ENCODE data around the gene N4BP2L1. TPM values are rescaled to one million over a fixed set of nuclear protein-coding genes. Genes with fewer than 3 reads are reported as not detected.

The N4BP2L1 gene
- total RNA-seq, 1 donor from 2014 or later: 24.3 TPM

DNA sequence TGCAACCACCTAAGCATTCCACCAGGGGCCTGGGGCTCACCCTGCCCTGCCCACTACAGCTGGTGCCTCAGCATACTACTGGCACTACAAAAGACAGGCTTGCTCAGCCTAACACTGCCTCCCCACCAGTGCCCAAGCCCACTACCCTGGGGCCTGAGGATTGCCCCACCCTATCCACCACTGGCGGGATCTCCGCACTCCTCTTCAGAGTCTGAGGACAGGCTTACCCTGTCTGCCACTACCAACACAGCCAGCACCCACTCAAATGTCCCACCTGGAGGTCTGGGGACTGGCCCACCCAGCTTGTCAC lies 27.6 kb upstream of the N4BP2L1 start:
- DNase-seq: no peak
- ChIA-PET POLR2A (no interaction called here), CTCF (no interaction called here)
- ATAC-seq (ENCODE audit: low read depth): no peak
- H3K36me3 Mint-ChIP-seq (ENCODE audit: low read depth): peaks cover 41% of the 10 kb centered on the region
- H3K27me3 Mint-ChIP-seq: no peaks in the 10 kb centered on the region
- TF ChIP-seq CTCF (IDR thresholded peaks at IDR 0.05): no peak
- no peak overlapping the region for H3K4me3 Mint-ChIP-seq
- no peak overlapping the region for H3K27ac Mint-ChIP-seq
- H3K9me3 Mint-ChIP-seq: peaks cover 19% of the 10 kb centered on the region
- no peaks in the 10 kb centered on the region for H3K4me1 Mint-ChIP-seq
- intact Hi-C loops (cut with micrococcal nuclease): no loop called here

DNA sequence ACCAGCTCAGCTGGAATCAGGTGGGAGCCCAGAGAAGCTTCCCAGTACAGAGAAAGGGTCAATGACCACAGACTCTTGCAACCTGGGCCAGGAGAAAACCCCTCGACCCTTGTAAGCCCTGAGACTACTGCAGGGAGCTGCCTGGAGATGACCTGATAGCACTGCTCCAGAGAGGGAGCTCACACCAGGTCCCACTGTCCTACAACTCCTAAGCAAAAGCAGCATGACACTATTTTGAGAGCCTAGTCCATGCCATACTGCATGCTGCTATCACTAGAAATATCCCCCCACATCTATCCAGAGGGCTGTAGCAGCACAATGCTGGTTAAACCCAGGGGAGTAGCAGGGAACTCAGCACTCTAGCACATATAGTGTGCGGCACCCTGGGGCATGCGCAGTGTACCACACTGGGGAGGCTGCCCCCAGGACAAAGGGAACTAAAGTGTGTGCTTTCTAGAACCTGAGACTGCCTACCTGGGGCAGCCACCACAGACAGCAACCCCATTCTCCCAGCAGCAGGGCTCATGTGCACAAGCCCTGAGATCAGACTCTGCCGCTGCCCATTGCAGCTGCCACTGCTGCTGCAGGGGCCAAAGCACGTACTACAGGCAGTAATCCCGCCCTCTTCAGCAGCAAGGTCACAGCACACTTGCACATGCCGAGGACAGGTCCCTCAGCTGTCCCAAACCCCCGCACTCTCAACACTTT lies 27.1 kb upstream of the N4BP2L1 start:
- intact Hi-C loops (cut with micrococcal nuclease): no loop called here
- Mint-ChIP-seq H3K27me3 (no peaks in the 10 kb centered on the region), H3K36me3 (ENCODE audit: low read depth) (peaks cover 41% of the 10 kb centered on the region), H3K4me1 (no peaks in the 10 kb centered on the region), H3K9me3 (peaks cover 19% of the 10 kb centered on the region), H3K4me3 (no peak overlapping the region), H3K27ac (no peak overlapping the region)
- ChIA-PET CTCF (no interaction called here), POLR2A (no interaction called here)
- TF ChIP-seq CTCF (IDR thresholded peaks at IDR 0.05): no peak
- no peak for ATAC-seq (ENCODE audit: low read depth)
- DNase-seq: no peak

DNA sequence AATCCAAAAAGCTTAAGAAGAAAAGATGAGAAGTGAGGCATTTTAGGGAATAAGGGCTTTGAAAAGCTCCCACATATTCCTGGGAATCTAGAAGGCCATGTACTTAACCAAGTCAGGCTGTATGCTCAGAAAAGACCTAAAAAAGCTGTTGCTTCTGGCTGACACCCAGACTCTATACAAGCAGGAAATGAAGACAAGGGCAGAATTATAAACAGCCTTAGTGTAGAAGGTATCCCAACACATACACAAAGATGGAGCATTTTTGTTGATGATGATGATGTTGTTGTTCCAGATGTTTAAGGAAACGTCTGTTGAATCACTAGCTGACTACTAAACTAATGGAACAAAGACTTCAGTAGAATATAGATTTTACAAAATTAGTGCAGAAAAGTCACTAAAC lies 26.1 kb upstream of the N4BP2L1 start:
- no peak for TF ChIP-seq CTCF (IDR thresholded peaks at IDR 0.05)
- Mint-ChIP-seq H3K27me3 (no peaks in the 10 kb centered on the region), H3K4me1 (no peaks in the 10 kb centered on the region), H3K9me3 (peaks cover 19% of the 10 kb centered on the region), H3K36me3 (ENCODE audit: low read depth) (peaks cover 31% of the 10 kb centered on the region), H3K4me3 (no peak overlapping the region), H3K27ac (no peak overlapping the region)
- POLR2A ChIA-PET: no interaction called here
- intact Hi-C loops (cut with micrococcal nuclease): no loop called here
- no peak for ATAC-seq (ENCODE audit: low read depth)
- CTCF ChIA-PET: no interaction called here
- no peak for DNase-seq

DNA sequence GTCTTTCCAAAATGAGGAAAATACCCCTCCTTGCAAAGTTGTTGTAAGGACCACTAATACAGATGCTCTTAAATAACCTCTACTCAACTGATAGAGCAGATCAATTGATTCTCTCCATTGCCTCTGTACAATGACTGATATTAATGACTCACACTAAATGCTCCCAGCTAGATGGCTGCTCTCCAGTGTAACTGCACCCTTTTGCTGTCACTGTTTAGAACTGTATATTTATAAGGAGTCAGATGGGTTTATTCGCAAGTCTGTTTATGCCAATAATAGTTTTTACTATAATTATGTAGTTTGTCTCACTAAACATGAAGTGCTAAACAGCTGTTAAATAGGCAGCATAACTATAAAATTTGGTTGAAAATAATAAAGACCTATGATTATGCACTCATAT lies 21.0 kb upstream of the N4BP2L1 start:
- intact Hi-C loops (cut with micrococcal nuclease): no loop called here
- no peak overlapping the region for H3K4me3 Mint-ChIP-seq
- H3K27ac Mint-ChIP-seq: no peak overlapping the region
- peaks cover 3% of the 10 kb centered on the region for H3K36me3 Mint-ChIP-seq (ENCODE audit: low read depth)
- no peak for DNase-seq
- H3K9me3 Mint-ChIP-seq: no peaks in the 10 kb centered on the region
- CTCF ChIA-PET: no interaction called here
- no peaks in the 10 kb centered on the region for H3K27me3 Mint-ChIP-seq
- peaks cover 8% of the 10 kb centered on the region for H3K4me1 Mint-ChIP-seq
- POLR2A ChIA-PET: interaction anchor here (0.5 kb wide), 1 partner anchor 70 kb away, joined by 5 read pairs; no protein-coding TSS in a partner anchor
- ATAC-seq (ENCODE audit: low read depth): no peak
- TF ChIP-seq CTCF (IDR thresholded peaks at IDR 0.05): no peak

- ChIA-PET POLR2A (no interaction called here), CTCF (no interaction called here)
- Mint-ChIP-seq H3K4me1 (peaks cover 17% of the 10 kb centered on the region), H3K4me3 (no peak overlapping the region), H3K9me3 (no peaks in the 10 kb centered on the region), H3K27me3 (no peaks in the 10 kb centered on the region), H3K36me3 (ENCODE audit: low read depth) (peaks cover 3% of the 10 kb centered on the region), H3K27ac (no peak overlapping the region)
- no peak for TF ChIP-seq CTCF (IDR thresholded peaks at IDR 0.05)
- DNase-seq (no peak), ATAC-seq (ENCODE audit: low read depth) (no peak)
- intact Hi-C loops (cut with micrococcal nuclease): no loop called here
Observed at GRCh38 chr13:32447894-32448623, 20.1 kb upstream of the N4BP2L1 start.

All from activated B cell treated with CpG ODN at 0.5 μM for 24 hours (primary cell).